HG02973 (cell line): ENCODE results near the gene ABHD3.
"Not testable (repeated sequence)": the region's sequence is repeated elsewhere in the genome, so short reads cannot be mapped to it uniquely, and the experiment has no call there.

Experiments
- ATAC-seq: cut with Tn5 transposase; IDR thresholded peaks from one replicate; pipeline ENCODE4 v1.9.1; 2021; ENCODE audit warnings: moderate library complexity; ENCODE audit not compliant: unreplicated experiment

Gene ABHD3

GRCh38 chr18:21652073-21652472, 52.5 kb downstream of the ABHD3 start:
- no peak for ATAC-seq

GRCh38 chr18:21650311-21650710, 54.3 kb downstream of the ABHD3 start:
- no peak for ATAC-seq

GRCh38 chr18:21640375-21640774, 64.2 kb downstream of the ABHD3 start:
- not testable (repeated sequence) for ATAC-seq

GRCh38 chr18:21638822-21639221, 65.8 kb downstream of the ABHD3 start:
- ATAC-seq: no peak

- no peak for ATAC-seq
These were observed 67.8 kb downstream of the ABHD3 start for GRCh38 chr18:21636769-21637168.

- no peak for ATAC-seq
These were observed 69.9 kb downstream of the ABHD3 start for GRCh38 chr18:21634588-21635199.

- no peak for ATAC-seq
These were observed 72.2 kb downstream of the ABHD3 start for GRCh38 chr18:21632393-21632792.

DNA sequence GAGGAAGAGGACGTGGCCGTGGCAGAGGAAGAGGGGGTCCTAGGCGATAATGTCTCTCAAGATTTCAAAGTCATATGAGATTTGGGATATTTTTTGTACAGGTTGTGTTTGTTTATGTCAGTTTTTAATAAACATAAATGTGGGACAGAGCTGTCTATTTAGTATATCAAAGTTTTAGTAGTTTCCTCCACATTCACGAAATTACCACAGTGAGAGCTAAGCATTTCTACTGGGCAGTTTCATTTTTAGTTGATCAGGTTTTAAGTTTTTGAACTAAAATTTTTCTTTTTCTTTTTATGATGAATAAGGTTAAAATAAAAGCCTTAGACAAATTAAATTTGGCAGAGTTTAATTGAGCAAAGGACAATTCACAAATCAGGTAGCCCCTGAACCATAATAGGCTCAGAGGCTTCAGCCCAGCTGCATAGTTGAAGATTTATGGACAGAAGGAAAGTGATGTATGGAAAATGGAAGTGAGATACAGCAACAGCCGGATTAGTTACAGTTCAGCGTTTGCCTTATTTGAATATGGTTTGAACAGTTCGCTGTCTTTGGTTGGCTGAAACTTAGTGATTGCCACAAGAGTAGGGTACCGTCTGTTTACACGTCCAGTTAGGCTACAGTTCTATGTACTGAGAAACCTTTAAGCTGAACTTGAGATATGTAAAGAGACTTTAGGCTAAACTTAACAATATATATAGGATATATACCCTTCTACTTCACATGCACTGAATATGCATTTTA, 75.3 kb downstream of the ABHD3 start:
- ATAC-seq: peak; percentile 88

DNA sequence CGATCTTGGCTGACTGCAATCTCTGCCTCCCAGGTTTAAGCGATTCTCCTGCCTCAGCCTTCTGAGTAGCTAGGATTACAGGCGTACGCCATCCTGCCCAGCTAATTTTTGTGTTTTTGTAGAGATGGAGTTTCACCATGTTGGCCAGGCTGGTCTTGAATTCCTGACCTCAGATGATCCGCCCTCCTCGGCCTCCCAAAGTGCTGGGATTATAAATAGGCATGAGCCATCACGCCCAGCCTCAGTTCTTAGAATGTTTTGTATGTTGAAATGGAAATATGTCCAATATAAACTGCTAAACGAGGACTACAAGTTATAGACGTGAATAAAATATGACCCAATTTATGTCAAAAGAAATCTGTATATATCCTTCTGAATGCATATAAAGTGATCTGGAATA, 82.9 kb downstream of the ABHD3 start:
- not testable (repeated sequence) for ATAC-seq

DNA sequence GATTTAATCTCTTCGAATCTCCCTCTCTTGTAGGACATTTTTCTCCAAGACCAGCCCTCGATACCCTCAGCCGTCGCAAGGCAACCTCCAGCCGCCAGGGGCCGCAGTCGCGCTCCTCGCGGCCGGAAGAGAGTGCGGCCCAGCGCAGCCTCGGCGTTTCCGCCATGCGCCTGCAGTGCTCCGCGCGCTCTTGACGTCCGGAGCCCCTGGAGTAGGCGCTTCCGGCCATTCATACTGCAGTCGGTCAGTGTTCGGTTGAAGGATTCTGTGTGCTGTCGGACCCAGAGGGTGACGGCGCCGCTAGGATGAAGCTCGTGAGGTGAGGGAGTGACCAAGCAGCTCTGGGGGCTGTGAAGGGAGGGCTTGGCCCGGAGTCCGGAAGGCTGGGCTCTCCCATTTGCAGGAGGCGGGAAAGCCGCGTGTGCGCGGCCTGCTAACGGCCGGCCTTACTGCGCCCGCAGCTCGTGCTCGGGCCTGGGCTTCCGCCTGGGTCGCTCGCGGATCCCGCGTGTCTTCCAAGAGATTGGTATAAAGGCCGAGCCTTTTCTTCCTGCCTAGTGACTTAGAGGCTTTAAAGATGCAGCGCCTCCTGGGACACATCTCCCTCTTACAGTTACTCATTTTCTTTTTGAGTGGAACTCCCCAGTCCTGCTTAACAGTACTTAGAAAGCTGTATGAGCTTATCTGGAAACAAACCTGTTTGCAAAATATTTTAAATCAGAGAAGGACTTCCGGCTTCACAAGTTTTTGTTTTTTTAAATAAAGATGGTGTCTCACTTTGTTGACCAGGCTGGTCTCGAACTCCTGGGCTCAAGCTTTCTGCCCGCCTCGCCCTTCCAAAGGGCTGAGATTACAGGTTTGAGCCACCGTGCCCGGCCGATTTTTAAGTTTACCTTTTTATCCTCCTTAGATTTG, 92.2 kb downstream of the ABHD3 start, which contains the start of gene SNRPD1:
Gene SNRPD1 (plus strand): TSS at position 190 of the 915 bp plus-strand sequence. CDS start 116 bp downstream, at position 306.
- ATAC-seq: peak; percentile 96

- not testable (repeated sequence) for ATAC-seq
These were observed 93.0 kb downstream of the ABHD3 start for GRCh38 chr18:21611401-21612124.

DNA sequence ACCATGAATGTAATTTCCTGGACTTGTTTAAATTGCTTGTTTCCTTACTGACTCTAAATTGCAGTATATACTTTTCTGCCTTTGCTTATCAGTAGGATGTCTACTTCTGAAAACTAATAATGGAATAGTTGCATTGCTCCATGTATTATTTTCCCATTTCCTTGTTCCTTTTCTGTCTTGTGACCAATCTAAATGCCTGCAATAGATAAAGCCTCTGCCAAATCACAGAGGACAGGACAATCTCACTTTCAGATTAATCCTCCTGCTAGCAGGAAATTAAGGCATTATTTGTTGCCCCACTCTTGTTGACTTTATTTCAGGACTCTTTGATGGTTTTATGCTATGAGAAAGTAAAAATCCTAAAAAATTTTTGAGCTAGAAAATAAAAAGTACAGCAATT, 99.4 kb downstream of the ABHD3 start:
- ATAC-seq: no peak

DNA sequence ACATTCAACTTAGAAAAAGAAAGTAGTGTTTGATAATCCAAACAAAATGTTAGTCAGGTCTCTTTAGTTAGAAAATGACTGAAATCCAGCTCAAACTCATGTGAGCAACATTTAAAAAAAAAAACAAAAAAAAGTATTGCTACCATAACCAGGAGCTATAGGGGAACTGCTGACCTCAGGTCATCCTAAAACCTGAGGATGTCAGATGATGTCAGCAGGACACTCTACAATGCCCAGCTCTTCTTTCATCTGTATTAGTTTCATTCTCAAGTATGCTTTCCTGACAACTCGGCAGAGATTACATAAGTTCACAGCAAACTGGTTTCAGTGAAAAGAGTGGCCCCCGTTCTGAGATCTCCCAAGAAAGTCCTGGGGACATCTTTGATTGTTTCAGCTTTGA, 99.9 kb downstream of the ABHD3 start:
- no peak for ATAC-seq

- no peak for ATAC-seq
These were observed 102.3 kb downstream of the ABHD3 start for GRCh38 chr18:21602299-21602587.
